PC-9 (cell line): ENCODE results near the gene PHF21A. TPM values are rescaled to one million over a fixed set of nuclear protein-coding genes. Genes with fewer than 3 reads are reported as not detected.
A peak's percentile ranks its signal among the peaks of the same experiment; 100 is the strongest.

ENCODE experiments used
- BruUV-seq: library from RNA; stranded (reverse); fragments of 400-500 nt; replicated peaks from 2 replicates; lab custom pipeline; 2021; lab: Mats Ljungman, UMichigan
- CTCF ChIA-PET: fragments of 300-600 bp; sonication (Branson Sonifier 250); formaldehyde crosslinking; loops from one replicate; lab custom pipeline; 2022; ENCODE audit warnings: antibody characterized with exemption; lab: Charles Lee
- POLR2A ChIA-PET: fragments of 300-600 bp; sonication (Branson Sonifier 250); formaldehyde crosslinking; loops from one replicate; lab custom pipeline; 2022; ENCODE audit warnings: antibody characterized with exemption; ENCODE audit not compliant: unreplicated experiment; lab: Charles Lee
- DNase-seq, 2 experiments: peaks; one replicate each; pipeline versions ENCODE4 v3.0.0 to v3.0.0-alpha.2; 2015 to 2022; ENCODE audit warnings: mixed read lengths in 1 of 2
- H2AFZ ChIP-seq: fragments of 200-600 bp; sonication (generic); 2 replicates; pipeline ENCODE4 v1.8.1; 2017; ENCODE audit warnings: antibody characterized with exemption
- H3F3A ChIP-seq: fragments of 200-600 bp; sonication (generic); 2 replicates; pipeline ENCODE4 v1.8.1; 2017; ENCODE audit warnings: antibody characterized with exemption, mild to moderate bottlenecking, low read depth; ENCODE audit not compliant: insufficient read depth
- H3K27ac ChIP-seq: fragments of 200-600 bp; sonication (generic); 2 replicates; pipeline ENCODE4 v1.6.1; 2016; ENCODE audit warnings: mixed run types
- H3K27me3 ChIP-seq: fragments of 200-600 bp; sonication (generic); 2 replicates; pipeline ENCODE4 v1.6.1; 2016; ENCODE audit warnings: low read depth, mixed run types; ENCODE audit not compliant: insufficient read depth
- H3K36me3 ChIP-seq: fragments of 200-600 bp; sonication (generic); 2 replicates; pipeline ENCODE4 v1.6.1; 2016; ENCODE audit warnings: low read depth, mixed run types
- H3K4me1 ChIP-seq: fragments of 200-600 bp; sonication (generic); replicated peaks from 2 replicates; pipeline ENCODE4 v1.6.1; 2016; ENCODE audit warnings: mixed run types; ENCODE audit not compliant: insufficient read depth
- H3K4me2 ChIP-seq: fragments of 200-600 bp; sonication (generic); 2 replicates; pipeline ENCODE4 v1.6.1; 2017; ENCODE audit warnings: mixed run types
- H3K4me3 ChIP-seq: fragments of 200-600 bp; sonication (generic); 2 replicates; pipeline ENCODE4 v1.6.1; 2016; ENCODE audit warnings: mixed run types
- H3K79me2 ChIP-seq: fragments of 200-600 bp; sonication (generic); 2 replicates; pipeline ENCODE4 v1.6.1; 2017; ENCODE audit warnings: low read depth, mixed run types
- H3K9me2 ChIP-seq: fragments of 200-600 bp; sonication (generic); 2 replicates; pipeline ENCODE4 v1.8.1; 2017; ENCODE audit warnings: mild to moderate bottlenecking; ENCODE audit not compliant: insufficient read depth
- H3K9me3 ChIP-seq: fragments of 200-600 bp; sonication (generic); 2 replicates; pipeline ENCODE4 v1.8.1; 2016; ENCODE audit warnings: low read depth; ENCODE audit not compliant: insufficient read depth
- H4K20me1 ChIP-seq: fragments of 200-600 bp; sonication (generic); 2 replicates; pipeline ENCODE4 v1.8.1; 2017; ENCODE audit not compliant: insufficient read depth
- EZH2 ChIP-seq: fragments of 200-600 bp; sonication (generic); IDR thresholded peaks from 2 replicates; pipeline ENCODE4 v1.8.0; 2017; ENCODE audit warnings: antibody characterized with exemption, low read depth
- intact Hi-C: fragments of 100-400 bp; cut with micrococcal nuclease; formaldehyde crosslinking; loops from one replicate; pipeline ENCODE4 v1.10.0; 2022; ENCODE audit not compliant: unreplicated experiment
- total RNA-seq: library from RNA; stranded (reverse); gene quantifications from 2 replicates; pipeline ENCODE4 v1.2.3, GENCODE V29; 2021
- TF ChIP-seq, protein P1 (sequence below): fragments of 200-600 bp; sonication (generic); conservative IDR thresholded peaks from 2 replicates; pipeline ENCODE4 v1.6.1; 2017; ENCODE audit warnings: mixed run types, antibody characterized with exemption, mild to moderate bottlenecking, moderate library complexity

PHF21A gene
- total RNA-seq, 1 experiment from 2014 or later, result 54.3 TPM

DNA sequence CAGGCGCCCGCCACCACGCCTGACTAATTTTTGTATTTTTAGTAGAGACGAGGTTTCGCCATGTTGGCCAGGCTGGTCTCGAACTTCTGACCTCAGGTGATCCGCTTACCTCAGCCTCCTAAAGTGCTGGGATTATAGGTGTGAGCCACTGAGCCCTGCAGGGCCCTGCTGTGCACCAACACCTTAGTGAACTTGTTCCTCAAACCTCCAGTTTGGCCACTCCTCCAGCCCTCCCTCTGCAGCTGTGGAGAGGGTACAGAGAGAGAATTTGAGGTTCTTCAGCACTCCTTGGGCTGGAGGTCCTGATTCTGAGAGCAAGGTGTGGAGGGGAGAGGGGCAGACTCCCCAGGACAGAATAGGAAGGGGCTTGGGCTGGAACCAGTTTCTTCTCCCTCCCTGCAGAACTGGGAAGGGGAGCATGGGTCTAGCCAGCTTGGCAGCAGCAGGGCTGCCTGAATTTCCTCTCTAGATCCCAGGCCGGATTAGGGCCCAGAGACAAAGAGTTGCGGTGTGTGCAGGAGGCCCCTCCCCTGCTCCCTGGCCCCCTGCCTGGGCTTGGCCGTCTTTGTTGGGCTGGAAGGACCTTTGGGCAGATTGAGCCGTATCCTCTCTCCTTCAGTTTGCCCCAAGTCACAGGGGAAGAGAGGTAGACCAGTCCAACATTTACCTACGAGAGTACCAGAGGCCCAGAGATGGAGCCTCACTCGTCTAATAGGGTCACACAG is 201.3 kb downstream of the PHF21A start:
- Histone ChIP-seq H3K9me2 (no peaks in the 10 kb centered on the region), H3K27ac (no peak overlapping the region), H3K27me3 (no peaks in the 10 kb centered on the region), H3K9me3 (no peaks in the 10 kb centered on the region), H3K4me2 (no peak overlapping the region), H3K4me3 (no peak overlapping the region), H3K79me2 (peaks cover 18% of the 10 kb centered on the region), H4K20me1 (no peaks in the 10 kb centered on the region), H3K4me1 (peaks cover 9% of the 10 kb centered on the region; the same call in 1 of the 2 replicates), H3F3A (peaks cover 26% of the 10 kb centered on the region; the same call in 1 of the 2 replicates), H3K36me3 (0 out of 2 replicates have a peak, but pooled peaks cover 2% of the 10 kb centered on the region), H2AFZ (no peak overlapping the region)
- POLR2A ChIA-PET, result no interaction called here
- TF ChIP-seq, protein P1, sequence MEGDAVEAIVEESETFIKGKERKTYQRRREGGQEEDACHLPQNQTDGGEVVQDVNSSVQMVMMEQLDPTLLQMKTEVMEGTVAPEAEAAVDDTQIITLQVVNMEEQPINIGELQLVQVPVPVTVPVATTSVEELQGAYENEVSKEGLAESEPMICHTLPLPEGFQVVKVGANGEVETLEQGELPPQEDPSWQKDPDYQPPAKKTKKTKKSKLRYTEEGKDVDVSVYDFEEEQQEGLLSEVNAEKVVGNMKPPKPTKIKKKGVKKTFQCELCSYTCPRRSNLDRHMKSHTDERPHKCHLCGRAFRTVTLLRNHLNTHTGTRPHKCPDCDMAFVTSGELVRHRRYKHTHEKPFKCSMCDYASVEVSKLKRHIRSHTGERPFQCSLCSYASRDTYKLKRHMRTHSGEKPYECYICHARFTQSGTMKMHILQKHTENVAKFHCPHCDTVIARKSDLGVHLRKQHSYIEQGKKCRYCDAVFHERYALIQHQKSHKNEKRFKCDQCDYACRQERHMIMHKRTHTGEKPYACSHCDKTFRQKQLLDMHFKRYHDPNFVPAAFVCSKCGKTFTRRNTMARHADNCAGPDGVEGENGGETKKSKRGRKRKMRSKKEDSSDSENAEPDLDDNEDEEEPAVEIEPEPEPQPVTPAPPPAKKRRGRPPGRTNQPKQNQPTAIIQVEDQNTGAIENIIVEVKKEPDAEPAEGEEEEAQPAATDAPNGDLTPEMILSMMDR, result no peak
- no peak for TF ChIP-seq EZH2
- intact Hi-C loops, result loop anchor here (5.0 kb wide), 1 partner anchor 73 kb away; the partner anchor contains the start of gene CRY2
- no peak for DNase-seq
- CTCF ChIA-PET, result no interaction called here
- no TSS peak for BruUV-seq

DNA sequence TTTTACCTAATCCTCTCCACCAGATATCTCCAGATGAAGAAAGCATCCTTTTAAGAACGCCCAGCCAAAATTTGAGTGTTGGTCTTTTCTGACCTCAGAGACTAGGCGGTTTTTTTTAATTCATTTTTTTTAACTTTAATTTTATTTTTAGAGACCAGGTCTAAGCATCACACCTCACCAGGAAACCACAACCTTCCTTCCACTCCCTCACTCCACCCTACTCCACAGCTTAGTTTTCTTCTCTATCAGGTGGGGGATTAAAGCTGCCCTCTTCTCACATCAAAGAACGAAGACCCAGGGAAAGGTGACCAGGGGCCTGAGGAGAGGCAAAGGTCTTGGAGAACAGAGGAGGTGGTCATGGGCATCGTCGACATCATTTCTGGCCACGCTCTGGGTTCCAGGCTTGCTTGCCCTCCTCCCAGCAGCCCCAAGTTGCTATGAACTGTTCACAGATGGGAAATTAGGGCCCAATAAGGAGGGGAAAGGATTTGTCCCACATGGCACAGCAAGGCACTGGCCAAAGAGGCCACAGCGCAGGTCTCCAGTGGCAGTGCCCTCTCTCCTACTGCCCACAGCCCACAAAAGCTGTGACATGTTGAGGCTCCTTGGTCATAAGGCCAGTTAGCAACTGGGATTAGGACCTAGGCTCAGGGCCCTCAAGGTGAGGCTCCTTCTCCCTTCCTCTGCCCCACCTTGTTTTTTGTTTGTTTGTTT is 202.1 kb downstream of the PHF21A start:
- Histone ChIP-seq H3K27me3 (no peaks in the 10 kb centered on the region), H2AFZ (no peak overlapping the region), H3K27ac (no peak overlapping the region), H3K9me2 (no peaks in the 10 kb centered on the region), H3K4me3 (peak overlapping the region; percentile 96; the same call in 1 of the 2 replicates), H3K4me2 (peak overlapping the region; percentile 85), H3F3A (peaks cover 22% of the 10 kb centered on the region; the same call in 1 of the 2 replicates), H3K9me3 (no peaks in the 10 kb centered on the region), H3K79me2 (peaks cover 18% of the 10 kb centered on the region), H4K20me1 (no peaks in the 10 kb centered on the region), H3K4me1 (peaks cover 9% of the 10 kb centered on the region; the same call in 1 of the 2 replicates), H3K36me3 (0 out of 2 replicates have a peak, but pooled peaks cover 8% of the 10 kb centered on the region)
- no peak for TF ChIP-seq EZH2
- TF ChIP-seq, protein P1, result no peak
- no peak for DNase-seq
- intact Hi-C loops, result loop anchor here (1.0 to 5.0 kb wide), 2 partner anchors 20 to 72 kb away; partner anchors contain the start of gene CRY2
- CTCF ChIA-PET, result no interaction called here
- POLR2A ChIA-PET, result no interaction called here
- BruUV-seq, result no TSS peak

DNA sequence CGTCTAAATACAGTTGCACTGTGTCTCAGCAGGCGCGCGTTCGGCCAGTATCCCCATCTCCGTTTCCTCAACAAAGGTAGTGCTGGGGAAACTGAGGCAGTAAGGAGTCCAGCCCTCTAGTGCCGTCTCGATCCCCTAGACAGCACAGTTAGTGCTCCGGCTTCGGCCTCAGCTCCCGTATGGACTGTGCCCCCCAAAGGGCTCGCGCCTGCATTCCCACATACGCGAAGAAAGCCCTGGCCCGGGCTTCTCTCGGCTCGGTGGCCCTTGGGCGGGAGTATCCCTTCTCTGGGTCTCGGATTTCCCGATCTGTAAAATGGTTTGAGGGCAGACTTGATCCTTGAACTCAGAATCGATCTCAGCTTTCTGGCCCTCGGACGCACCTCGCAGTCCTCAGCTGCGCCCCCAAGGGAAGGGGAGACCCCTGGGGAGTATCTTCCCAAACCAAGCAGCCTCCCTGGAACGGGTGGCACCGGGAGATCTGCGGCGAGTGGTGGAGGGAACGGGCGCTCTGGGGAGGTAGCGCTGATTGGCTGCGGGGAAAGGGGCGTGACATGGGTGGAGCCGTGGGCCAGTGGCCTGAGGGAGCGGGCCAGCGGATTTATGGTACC is 202.8 kb downstream of the PHF21A start:
- ChIA-PET CTCF (no interaction called here), POLR2A (interaction anchor here (0.5 to 1.1 kb wide), 5 partner anchors 10 to 669 kb away, joined by 3 to 9 read pairs (median 4); no protein-coding TSS in a partner anchor)
- Histone ChIP-seq H3K4me1 (peaks cover 9% of the 10 kb centered on the region; the same call in 1 of the 2 replicates), H3K79me2 (peaks cover 18% of the 10 kb centered on the region), H3K4me2 (peak overlapping the region; percentile 85), H3K4me3 (peak overlapping the region; percentile 96), H3K27ac (no peak overlapping the region), H3K9me3 (no peaks in the 10 kb centered on the region), H3K36me3 (0 out of 2 replicates have a peak, but pooled peaks cover 8% of the 10 kb centered on the region), H2AFZ (peak overlapping the region; percentile 94), H3F3A (peaks cover 19% of the 10 kb centered on the region; the same call in 1 of the 2 replicates), H3K9me2 (no peaks in the 10 kb centered on the region), H3K27me3 (no peaks in the 10 kb centered on the region), H4K20me1 (no peaks in the 10 kb centered on the region)
- intact Hi-C loops, result loop anchor here (1.0 to 5.0 kb wide), 2 partner anchors 19 to 71 kb away; partner anchors contain the start of gene CRY2
- BruUV-seq, result TSS peak; percentile 91
- TF ChIP-seq, protein P1, result no peak
- no peak for TF ChIP-seq EZH2
- DNase-seq, result peak; percentile 65 to 79
